MM.1S (cell line): ENCODE measurements around the gene PRX.
"Not testable (repeated sequence)": the region's sequence is repeated elsewhere in the genome, so short reads cannot be mapped to it uniquely, and the experiment has no call there.

Experiments used
- DNase-seq: peaks from one replicate; pipeline ENCODE4 v3.0.0-alpha.2; 2015
- H2AFZ ChIP-seq: fragments of 300-600 bp; sonication (generic); 2 replicates; pipeline ENCODE4 v1.6.0; 2016; ENCODE audit warnings: antibody characterized with exemption, low read length
- H3F3A ChIP-seq: fragments of 300-600 bp; sonication (generic); 2 replicates; pipeline ENCODE4 v1.6.1; 2016; ENCODE audit warnings: mild to moderate bottlenecking, antibody characterized with exemption, low read length, moderate library complexity, mixed read lengths; ENCODE audit not compliant: insufficient read depth
- H3K27ac ChIP-seq: fragments of 300-600 bp; sonication (generic); 2 replicates; pipeline ENCODE4 v1.5.1; 2016; ENCODE audit warnings: mild to moderate bottlenecking, low read length
- H3K27me3 ChIP-seq: fragments of 300-600 bp; sonication (generic); replicated peaks from 2 replicates; pipeline ENCODE4 v1.6.0; 2016; ENCODE audit warnings: low read length; ENCODE audit not compliant: insufficient read depth
- H3K36me3 ChIP-seq: fragments of 300-600 bp; sonication (generic); replicated peaks from 2 replicates; pipeline ENCODE4 v1.6.1; 2016; ENCODE audit warnings: mild to moderate bottlenecking, low read length, mixed read lengths; ENCODE audit not compliant: insufficient read depth
- H3K4me1 ChIP-seq: fragments of 300-600 bp; sonication (generic); 2 replicates; pipeline ENCODE4 v1.6.1; 2016; ENCODE audit warnings: low read length, mixed read lengths
- H3K4me2 ChIP-seq: fragments of 300-600 bp; sonication (generic); 2 replicates; pipeline ENCODE4 v1.6.0; 2016; ENCODE audit warnings: low read depth, low read length
- H3K4me3 ChIP-seq: fragments of 300-600 bp; sonication (generic); 2 replicates; pipeline ENCODE4 v1.5.1; 2016; ENCODE audit warnings: low read length, mixed read lengths
- H3K79me2 ChIP-seq: fragments of 300-600 bp; sonication (generic); 2 replicates; pipeline ENCODE4 v1.6.1; 2016; ENCODE audit warnings: mixed run types, low read length, mixed read lengths
- H3K9ac ChIP-seq: fragments of 300-600 bp; sonication (generic); 2 replicates; pipeline ENCODE4 v1.6.1; 2016; ENCODE audit warnings: low read length, mixed read lengths
- H3K9me2 ChIP-seq: fragments of 300-600 bp; sonication (generic); replicated peaks from 2 replicates; pipeline ENCODE4 v1.6.1; 2016; ENCODE audit warnings: mild to moderate bottlenecking, low read length, mixed read lengths; ENCODE audit not compliant: insufficient read depth
- H3K9me3 ChIP-seq: fragments of 300-600 bp; sonication (generic); replicated peaks from 2 replicates; pipeline ENCODE4 v1.6.1; 2016; ENCODE audit warnings: mild to moderate bottlenecking, low read length, mixed read lengths; ENCODE audit not compliant: insufficient read depth
- H4K20me1 ChIP-seq: fragments of 300-600 bp; sonication (generic); 2 replicates; pipeline ENCODE4 v1.6.1; 2016; ENCODE audit warnings: mild to moderate bottlenecking, low read length, moderate library complexity, mixed read lengths; ENCODE audit not compliant: insufficient read depth
- CTCF ChIP-seq: fragments of 300-600 bp; sonication (generic); IDR thresholded peaks from 2 replicates; pipeline ENCODE4 v1.5.1; 2016; ENCODE audit warnings: antibody characterized with exemption, low read length, mixed read lengths
- EZH2 ChIP-seq: fragments of 300-600 bp; sonication (generic); optimal IDR thresholded peaks from 2 replicates; pipeline ENCODE3; 2017; ENCODE audit warnings: low read depth, mild to moderate bottlenecking, antibody characterized with exemption, low read length, mixed read lengths
- EZH2phosphoT487 ChIP-seq: fragments of 300-600 bp; sonication (generic); IDR thresholded peaks from 2 replicates; pipeline ENCODE4 v1.6.1; 2018; ENCODE audit warnings: antibody characterized with exemption, low read length

PRX gene

GRCh38 chr19:40457048-40457447, 43.9 kb upstream of the PRX start:
- no peak overlapping the region for H3K4me2 ChIP-seq

GRCh38 chr19:40453943-40454342, 40.8 kb upstream of the PRX start:
- H3K4me1 ChIP-seq, H3K27ac ChIP-seq, H3K9me2 ChIP-seq, H3K9me3 ChIP-seq, DNase-seq, H2AFZ ChIP-seq, H4K20me1 ChIP-seq, H3K27me3 ChIP-seq, H3K4me2 ChIP-seq, H3F3A ChIP-seq, H3K79me2 ChIP-seq, H3K36me3 ChIP-seq, H3K9ac ChIP-seq, H3K4me3 ChIP-seq: not testable (repeated sequence)

More at GRCh38 chr19:40457048-40457447, 43.9 kb upstream of the PRX start:
- H3K9me2 ChIP-seq, result no peaks in the 10 kb centered on the region
- no peaks in the 10 kb centered on the region for H3K27me3 ChIP-seq
- TF ChIP-seq EZH2phosphoT487 (no peak), CTCF (no peak), EZH2 (no peak)
- H3K27ac ChIP-seq, result no peak overlapping the region
- no peaks in the 10 kb centered on the region for H4K20me1 ChIP-seq
- H3K4me3 ChIP-seq, result no peak overlapping the region
- no peaks in the 10 kb centered on the region for H3F3A ChIP-seq
- H3K4me1 ChIP-seq, result peaks cover 5% of the 10 kb centered on the region; the same call in 1 of the 2 replicates
- no peak for DNase-seq
- H2AFZ ChIP-seq, result no peak overlapping the region
- no peak overlapping the region for H3K9ac ChIP-seq
- H3K79me2 ChIP-seq, result no peaks in the 10 kb centered on the region
- no peaks in the 10 kb centered on the region for H3K36me3 ChIP-seq
- H3K9me3 ChIP-seq, result no peaks in the 10 kb centered on the region

GRCh38 chr19:40453151-40453735, 40.1 kb upstream of the PRX start:
- H3K27ac ChIP-seq, result no peak overlapping the region
- TF ChIP-seq EZH2 (no peak), CTCF (no peak)

GRCh38 chr19:40452016-40452415, 38.8 kb upstream of the PRX start:
- Histone ChIP-seq H4K20me1 (no peaks in the 10 kb centered on the region), H3K4me2 (no peak overlapping the region), H3K9ac (no peak overlapping the region), H3K27me3 (no peaks in the 10 kb centered on the region), H3K79me2 (no peaks in the 10 kb centered on the region), H2AFZ (no peak overlapping the region), H3K27ac (no peak overlapping the region), H3K36me3 (no peaks in the 10 kb centered on the region), H3K4me3 (no peak overlapping the region), H3K9me2 (no peaks in the 10 kb centered on the region), H3F3A (no peaks in the 10 kb centered on the region), H3K4me1 (no peaks in the 10 kb centered on the region), H3K9me3 (no peaks in the 10 kb centered on the region)
- no peak for DNase-seq
- TF ChIP-seq EZH2phosphoT487 (no peak), EZH2 (no peak), CTCF (no peak)

More at GRCh38 chr19:40453151-40453735, 40.1 kb upstream of the PRX start:
- H2AFZ ChIP-seq, result no peak overlapping the region
- no peak overlapping the region for H3K9ac ChIP-seq
- no peaks in the 10 kb centered on the region for H3K36me3 ChIP-seq
- H3K4me2 ChIP-seq, result no peak overlapping the region
- no peak for DNase-seq
- no peaks in the 10 kb centered on the region for H3K27me3 ChIP-seq
- no peaks in the 10 kb centered on the region for H3K79me2 ChIP-seq
- no peaks in the 10 kb centered on the region for H3K4me1 ChIP-seq
- H4K20me1 ChIP-seq, result no peaks in the 10 kb centered on the region
- no peaks in the 10 kb centered on the region for H3K9me2 ChIP-seq
- H3K4me3 ChIP-seq, result no peak overlapping the region
- no peaks in the 10 kb centered on the region for H3K9me3 ChIP-seq
- no peaks in the 10 kb centered on the region for H3F3A ChIP-seq
